Calu3 (cell line): ENCODE measurements around the gene BET1L. TPM values are rescaled to one million over a fixed set of nuclear protein-coding genes. Genes with fewer than 3 reads are reported as not detected.
"Not testable (repeated sequence)": the region's sequence is repeated elsewhere in the genome, so short reads cannot be mapped to it uniquely, and the experiment has no call there.

Experiments
- BruUV-seq: library from RNA; stranded (reverse); fragments of 400-500 nt; replicated peaks from 2 replicates; lab custom pipeline; 2021; lab: Mats Ljungman, UMichigan
- CTCF ChIA-PET: fragments of 300-600 bp; sonication (Branson Sonifier 250); formaldehyde crosslinking; loops from one replicate; lab custom pipeline; 2022; ENCODE audit warnings: antibody characterized with exemption; lab: Charles Lee
- DNase-seq: peaks from one replicate; pipeline ENCODE4 v3.0.0; 2022
- H3K27ac Mint-ChIP-seq: one replicate; pipeline ENCODE4 v1.8.0; 2022; ENCODE audit warnings: mixed read lengths; ENCODE audit not compliant: unreplicated experiment
- H3K27me3 Mint-ChIP-seq: one replicate; pipeline ENCODE4 v1.8.0; 2022; ENCODE audit warnings: mixed read lengths; ENCODE audit not compliant: unreplicated experiment
- H3K36me3 Mint-ChIP-seq: one replicate; pipeline ENCODE4 v1.8.0; 2022; ENCODE audit warnings: mild to moderate bottlenecking, moderate library complexity, mixed read lengths; ENCODE audit not compliant: insufficient read depth, unreplicated experiment
- H3K4me1 Mint-ChIP-seq: one replicate; pipeline ENCODE4 v1.8.0; 2022; ENCODE audit warnings: mild to moderate bottlenecking, low read depth, mixed read lengths; ENCODE audit not compliant: unreplicated experiment
- H3K4me3 Mint-ChIP-seq: one replicate; pipeline ENCODE4 v1.8.0; 2022; ENCODE audit warnings: mild to moderate bottlenecking, low read depth, moderate library complexity, mixed read lengths; ENCODE audit not compliant: unreplicated experiment
- H3K9me3 Mint-ChIP-seq: one replicate; pipeline ENCODE4 v1.8.0; 2022; ENCODE audit warnings: low read depth, mixed read lengths; ENCODE audit not compliant: unreplicated experiment
- intact Hi-C: fragments of 100-400 bp; cut with micrococcal nuclease; formaldehyde crosslinking; loops from one replicate; pipeline ENCODE4 v1.10.0; 2022; ENCODE audit not compliant: unreplicated experiment
- total RNA-seq: library from RNA; stranded (reverse); gene quantifications from 2 replicates; pipeline ENCODE4 v1.2.3, GENCODE V29; 2022
- TF ChIP-seq, protein P1 (sequence below): fragments of 200-600 bp; IDR thresholded peaks from one replicate; pipeline ENCODE4 v1.8.0; 2022; ENCODE audit warnings: antibody characterized with exemption; ENCODE audit not compliant: unreplicated experiment

Gene BET1L
- total RNA-seq, 1 experiment from 2014 or later = 47.8 TPM

DNA sequence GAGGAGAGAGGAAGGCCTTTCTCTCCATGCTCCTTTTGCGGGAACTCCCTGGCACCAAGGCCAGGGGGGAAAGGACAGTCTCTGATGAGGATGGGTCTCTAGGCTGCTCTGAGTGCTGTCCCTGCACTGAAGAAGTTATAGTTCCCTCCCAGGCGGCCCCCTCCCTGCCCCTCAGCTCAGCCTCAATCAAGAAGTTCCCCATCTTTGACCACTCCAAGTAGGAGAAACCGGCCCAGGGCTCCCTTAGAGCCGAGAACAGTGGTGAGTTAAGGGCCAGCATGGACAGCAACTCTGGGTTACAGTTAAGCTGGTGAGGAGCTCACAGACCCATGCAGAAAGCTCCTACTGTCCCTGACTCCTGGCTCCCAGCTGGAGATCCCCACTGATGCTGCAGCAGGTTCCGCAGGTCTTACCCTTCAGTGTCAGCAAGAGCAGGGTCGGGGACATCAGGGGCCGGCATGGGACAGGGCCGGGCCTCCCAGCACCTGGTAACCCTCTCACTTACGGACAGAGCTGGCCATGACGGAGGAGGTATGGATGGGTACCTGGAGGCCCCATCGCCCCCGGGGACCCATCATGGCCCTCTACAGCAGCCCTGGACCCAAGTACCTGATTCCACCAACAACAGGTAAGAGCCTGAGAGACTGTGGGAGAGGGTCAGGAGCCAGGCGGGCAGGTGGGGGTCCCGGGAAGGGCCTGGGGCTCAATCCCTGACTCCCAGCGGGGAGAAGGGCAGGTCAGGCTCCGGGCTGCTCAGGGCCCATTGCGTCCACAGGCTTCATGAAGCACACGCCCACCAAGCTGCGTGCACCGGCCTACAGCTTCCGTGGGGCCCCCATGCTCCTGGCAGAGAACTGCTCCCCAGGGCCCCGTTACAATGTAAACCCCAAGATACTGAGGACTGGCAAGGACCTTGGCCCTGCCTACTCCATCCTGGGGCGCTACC lies 10.1 kb downstream of the BET1L start:
- TF ChIP-seq, protein P1, sequence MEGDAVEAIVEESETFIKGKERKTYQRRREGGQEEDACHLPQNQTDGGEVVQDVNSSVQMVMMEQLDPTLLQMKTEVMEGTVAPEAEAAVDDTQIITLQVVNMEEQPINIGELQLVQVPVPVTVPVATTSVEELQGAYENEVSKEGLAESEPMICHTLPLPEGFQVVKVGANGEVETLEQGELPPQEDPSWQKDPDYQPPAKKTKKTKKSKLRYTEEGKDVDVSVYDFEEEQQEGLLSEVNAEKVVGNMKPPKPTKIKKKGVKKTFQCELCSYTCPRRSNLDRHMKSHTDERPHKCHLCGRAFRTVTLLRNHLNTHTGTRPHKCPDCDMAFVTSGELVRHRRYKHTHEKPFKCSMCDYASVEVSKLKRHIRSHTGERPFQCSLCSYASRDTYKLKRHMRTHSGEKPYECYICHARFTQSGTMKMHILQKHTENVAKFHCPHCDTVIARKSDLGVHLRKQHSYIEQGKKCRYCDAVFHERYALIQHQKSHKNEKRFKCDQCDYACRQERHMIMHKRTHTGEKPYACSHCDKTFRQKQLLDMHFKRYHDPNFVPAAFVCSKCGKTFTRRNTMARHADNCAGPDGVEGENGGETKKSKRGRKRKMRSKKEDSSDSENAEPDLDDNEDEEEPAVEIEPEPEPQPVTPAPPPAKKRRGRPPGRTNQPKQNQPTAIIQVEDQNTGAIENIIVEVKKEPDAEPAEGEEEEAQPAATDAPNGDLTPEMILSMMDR = no peak
- no peaks in the 10 kb centered on the region for H3K4me1 Mint-ChIP-seq
- no TSS peak for BruUV-seq
- no peak for DNase-seq
- peaks cover 15% of the 10 kb centered on the region for H3K36me3 Mint-ChIP-seq
- peaks cover 2% of the 10 kb centered on the region for H3K9me3 Mint-ChIP-seq
- CTCF ChIA-PET = interaction anchor here (0.7 kb wide), 1 partner anchor 18 kb away, joined by 4 read pairs; no protein-coding TSS in a partner anchor
- intact Hi-C loops = no loop called here
- H3K4me3 Mint-ChIP-seq = no peak overlapping the region
- no peaks in the 10 kb centered on the region for H3K27me3 Mint-ChIP-seq
- no peak overlapping the region for H3K27ac Mint-ChIP-seq

DNA sequence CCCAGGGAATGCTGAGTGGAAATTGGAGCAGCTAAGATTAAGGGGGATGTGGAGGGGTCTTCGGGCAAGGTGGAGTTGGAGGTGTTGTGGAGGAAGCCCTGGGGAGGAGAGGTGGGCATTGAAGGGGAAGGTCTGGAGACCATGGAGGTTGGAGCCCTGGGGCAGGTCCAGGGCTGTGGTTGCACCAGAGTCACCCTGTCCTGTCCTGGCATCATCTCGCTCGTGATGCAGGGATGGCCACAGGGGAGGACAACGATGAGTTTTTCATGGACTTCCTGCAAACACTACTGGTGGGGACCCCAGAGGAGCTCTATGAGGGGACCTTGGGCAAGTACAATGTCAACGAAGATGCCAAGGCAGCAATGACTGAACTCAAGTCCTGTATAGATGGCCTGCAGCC lies 13.7 kb downstream of the BET1L start:
- BruUV-seq, H3K27ac Mint-ChIP-seq, intact Hi-C loops, CTCF ChIA-PET, H3K4me3 Mint-ChIP-seq, H3K27me3 Mint-ChIP-seq, H3K36me3 Mint-ChIP-seq, H3K9me3 Mint-ChIP-seq, H3K4me1 Mint-ChIP-seq, DNase-seq: not testable (repeated sequence)

DNA sequence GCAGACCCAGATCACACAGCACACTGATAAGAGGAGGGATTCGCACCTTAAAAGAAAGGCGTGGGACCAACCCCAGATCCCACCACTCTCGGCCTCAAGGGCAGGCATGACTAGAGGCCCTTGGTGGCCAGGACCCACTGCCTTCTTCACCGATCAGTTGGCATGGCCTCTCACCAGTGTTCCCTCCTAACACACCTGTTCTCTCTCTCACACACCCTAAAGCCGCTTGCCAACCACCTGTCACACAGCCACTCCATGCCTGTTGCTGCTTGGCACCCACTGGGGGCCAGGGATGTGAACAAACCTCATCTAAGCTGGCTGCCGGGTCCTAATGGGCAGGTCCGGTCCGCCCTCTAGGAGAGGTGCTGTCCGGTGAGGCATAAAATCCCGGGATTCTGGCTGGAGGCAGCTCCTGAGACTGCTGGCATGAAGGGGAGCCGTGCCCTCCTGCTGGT lies 14.5 kb downstream of the BET1L start, which contains the start of gene SCGB1C1:
SCGB1C1 (plus strand) TSS at position 405 of the 455 bp plus-strand sequence; CDS start at position 427, 22 bp downstream.
- intact Hi-C loops, BruUV-seq: not testable (repeated sequence)

DNA sequence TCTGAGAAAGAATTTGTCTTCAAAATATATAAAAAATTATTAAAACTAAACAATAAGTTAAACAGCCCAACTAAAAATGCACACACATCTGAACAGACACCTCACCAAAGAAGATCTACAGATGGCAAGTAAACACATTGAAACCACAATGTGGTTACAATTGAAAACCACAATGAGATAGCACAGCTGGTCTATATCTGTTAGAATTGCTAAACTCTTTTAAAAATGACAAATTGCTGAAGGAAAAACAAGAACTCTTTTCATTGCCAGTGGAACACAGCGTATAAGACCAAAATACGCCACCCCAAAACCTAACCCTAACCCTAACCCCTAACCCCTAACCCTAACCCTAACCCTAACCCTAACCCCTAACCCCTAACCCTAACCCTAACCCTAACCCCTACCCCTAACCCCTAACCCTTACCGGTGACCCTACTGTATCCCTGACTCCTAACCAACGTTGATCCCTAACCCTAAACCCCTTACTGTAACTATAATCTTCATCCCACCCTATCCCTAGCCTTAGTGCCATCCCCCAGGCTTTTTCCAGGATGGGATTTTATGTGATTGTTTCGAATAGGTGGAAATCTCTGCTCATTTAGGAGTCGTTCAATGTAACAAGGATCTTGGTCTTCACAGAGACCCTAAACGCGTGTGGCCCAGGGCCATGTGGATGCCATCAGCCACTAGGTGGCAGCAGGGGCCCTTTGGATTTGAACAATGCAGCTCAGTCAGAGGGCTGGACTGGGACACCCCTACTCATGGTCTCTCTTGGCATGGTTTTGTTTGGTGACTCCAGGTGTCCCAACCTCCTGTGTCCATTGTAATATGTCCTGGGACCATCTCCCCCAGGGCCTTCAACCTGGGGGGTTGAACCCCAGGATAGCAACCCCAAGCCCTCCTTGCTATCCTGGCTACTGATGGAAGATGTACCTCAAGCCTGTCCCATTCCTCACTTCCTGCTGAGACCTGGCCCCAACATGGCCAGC lies 15.4 kb downstream of the BET1L start:
- H3K9me3 Mint-ChIP-seq, H3K27ac Mint-ChIP-seq, H3K27me3 Mint-ChIP-seq, BruUV-seq, intact Hi-C loops, CTCF ChIA-PET, H3K36me3 Mint-ChIP-seq, DNase-seq, H3K4me3 Mint-ChIP-seq, H3K4me1 Mint-ChIP-seq: not testable (repeated sequence)

More for the DNA sequence above, 14.5 kb downstream of the BET1L start, which contains the start of gene SCGB1C1:
- H3K27me3 Mint-ChIP-seq, H3K4me3 Mint-ChIP-seq, DNase-seq, H3K36me3 Mint-ChIP-seq, CTCF ChIA-PET, H3K9me3 Mint-ChIP-seq, H3K27ac Mint-ChIP-seq, H3K4me1 Mint-ChIP-seq: not testable (repeated sequence)

DNA sequence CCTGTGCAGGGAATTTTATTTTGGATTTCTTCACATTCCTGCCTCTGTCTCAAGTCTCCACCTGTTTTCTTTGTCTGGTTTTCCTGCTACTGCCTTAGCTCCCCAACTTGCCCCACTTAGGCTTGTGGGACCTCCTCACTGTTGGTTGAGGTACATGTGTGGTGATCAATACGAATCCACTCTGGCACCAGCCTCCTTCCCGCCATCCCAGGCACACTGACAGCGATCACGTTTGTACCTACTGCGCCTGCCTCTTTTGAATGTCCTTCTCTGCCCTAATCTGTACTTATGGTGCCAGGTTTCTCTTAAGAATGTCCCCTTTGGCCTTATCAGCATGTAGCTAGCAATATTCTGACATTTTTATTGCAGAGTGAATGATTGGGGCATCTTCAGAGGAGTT lies 16.7 kb downstream of the BET1L start:
- intact Hi-C loops, H3K36me3 Mint-ChIP-seq, H3K9me3 Mint-ChIP-seq, DNase-seq, H3K27me3 Mint-ChIP-seq, H3K4me3 Mint-ChIP-seq, H3K4me1 Mint-ChIP-seq, H3K27ac Mint-ChIP-seq, BruUV-seq, CTCF ChIA-PET: not testable (repeated sequence)
